Measurements from ENCODE around the gene PADI1.

PADI1 gene, protein sequence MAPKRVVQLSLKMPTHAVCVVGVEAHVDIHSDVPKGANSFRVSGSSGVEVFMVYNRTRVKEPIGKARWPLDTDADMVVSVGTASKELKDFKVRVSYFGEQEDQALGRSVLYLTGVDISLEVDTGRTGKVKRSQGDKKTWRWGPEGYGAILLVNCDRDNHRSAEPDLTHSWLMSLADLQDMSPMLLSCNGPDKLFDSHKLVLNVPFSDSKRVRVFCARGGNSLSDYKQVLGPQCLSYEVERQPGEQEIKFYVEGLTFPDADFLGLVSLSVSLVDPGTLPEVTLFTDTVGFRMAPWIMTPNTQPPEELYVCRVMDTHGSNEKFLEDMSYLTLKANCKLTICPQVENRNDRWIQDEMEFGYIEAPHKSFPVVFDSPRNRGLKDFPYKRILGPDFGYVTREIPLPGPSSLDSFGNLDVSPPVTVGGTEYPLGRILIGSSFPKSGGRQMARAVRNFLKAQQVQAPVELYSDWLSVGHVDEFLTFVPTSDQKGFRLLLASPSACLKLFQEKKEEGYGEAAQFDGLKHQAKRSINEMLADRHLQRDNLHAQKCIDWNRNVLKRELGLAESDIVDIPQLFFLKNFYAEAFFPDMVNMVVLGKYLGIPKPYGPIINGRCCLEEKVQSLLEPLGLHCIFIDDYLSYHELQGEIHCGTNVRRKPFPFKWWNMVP

DNA sequence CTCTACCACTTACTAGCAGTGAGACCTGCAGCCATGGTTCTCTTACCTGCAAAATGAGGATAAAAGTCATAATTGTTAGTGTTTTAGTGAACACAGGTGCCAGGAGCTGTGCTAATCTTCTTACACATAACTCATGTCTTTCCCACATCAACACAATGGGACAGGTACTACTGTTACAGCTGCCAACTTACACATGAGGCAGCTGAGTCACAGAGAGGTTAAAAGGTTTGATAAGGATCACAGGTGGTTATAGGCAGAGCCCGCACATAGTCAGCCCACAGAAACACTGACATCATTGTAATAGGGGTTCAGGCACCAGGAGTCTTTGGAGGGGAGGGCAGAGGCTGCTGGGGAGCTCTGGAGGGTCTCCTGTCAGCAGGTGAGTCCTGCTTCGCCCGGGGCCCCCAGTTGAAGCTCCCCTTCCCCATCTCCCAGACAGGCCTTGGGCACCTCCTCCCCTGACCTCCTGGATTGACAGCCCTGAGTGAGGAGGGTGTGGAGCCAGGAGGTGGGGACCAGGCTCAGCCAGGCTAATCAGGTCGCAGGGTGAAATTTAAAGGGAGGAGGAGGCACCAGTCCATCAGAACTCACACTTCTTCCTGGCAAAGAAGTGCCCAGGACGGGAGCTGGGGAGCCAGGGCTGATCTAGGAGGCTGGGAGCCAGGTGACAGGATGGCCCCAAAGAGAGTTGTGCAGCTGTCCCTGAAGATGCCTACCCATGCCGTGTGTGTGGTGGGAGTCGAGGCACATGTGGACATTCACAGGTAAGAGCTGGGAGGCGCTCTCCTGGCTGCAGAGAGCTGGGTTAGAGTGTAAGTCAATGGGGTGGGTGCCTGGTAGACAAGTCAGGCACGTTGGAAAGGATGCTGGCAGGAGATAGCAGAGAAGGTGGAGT is at the start of gene PADI1:
PADI1 (plus strand) TSS at position 583 of the 895 bp plus-strand sequence; CDS start at position 673, 90 bp downstream.
- DNase-seq = no peak

DNA sequence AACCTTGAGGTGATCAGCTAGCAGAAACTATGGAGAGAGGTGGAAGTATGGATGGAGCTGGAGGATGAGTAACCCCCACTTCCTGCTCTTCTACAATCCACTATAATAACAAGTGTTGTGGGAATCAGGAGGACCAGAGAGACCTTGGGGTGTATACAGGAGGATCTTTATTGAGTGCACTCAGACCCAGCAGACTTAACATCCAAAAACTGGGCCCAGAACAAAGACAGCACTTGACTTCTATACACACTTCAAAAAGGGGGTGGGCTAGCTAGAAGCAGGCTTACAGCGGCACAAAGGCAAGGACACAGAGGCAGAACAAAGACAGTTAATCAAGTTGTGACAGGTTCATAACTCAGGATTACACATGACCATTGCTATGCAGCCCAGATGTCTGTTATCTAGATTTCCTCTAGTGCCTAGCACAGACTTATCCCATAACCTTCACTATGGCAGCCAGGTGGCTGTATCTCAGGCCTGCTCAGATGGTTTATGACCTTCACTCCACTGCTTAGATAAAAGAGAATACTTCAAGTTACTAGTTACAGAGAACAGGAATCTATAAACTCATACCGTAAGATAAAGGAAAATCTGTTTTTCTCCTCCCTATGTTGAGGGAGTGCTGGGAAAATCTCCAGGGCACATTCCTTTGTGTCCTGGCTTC is 49.5 kb upstream of the PADI1 start:
- no peak for DNase-seq

DNA sequence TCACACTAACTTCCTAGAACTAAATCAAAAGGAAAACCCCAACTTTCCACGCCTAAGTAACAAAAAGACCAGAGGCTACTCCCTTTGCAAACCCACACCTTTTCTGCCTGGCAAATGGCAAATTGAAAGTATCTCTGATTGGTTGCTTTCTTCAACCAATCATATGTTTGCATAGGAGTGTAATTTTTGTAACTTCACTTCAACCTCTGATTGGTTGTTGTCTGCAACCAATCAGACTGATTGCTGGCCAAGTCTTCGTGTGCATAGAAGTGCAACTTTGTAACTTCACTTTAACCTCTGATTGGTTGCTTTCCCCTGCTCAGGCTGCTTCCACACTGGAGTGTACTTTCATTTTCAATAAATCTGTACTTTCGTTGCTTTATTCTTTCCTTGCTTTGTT is 48.8 kb upstream of the PADI1 start:
- DNase-seq = no peak

DNA sequence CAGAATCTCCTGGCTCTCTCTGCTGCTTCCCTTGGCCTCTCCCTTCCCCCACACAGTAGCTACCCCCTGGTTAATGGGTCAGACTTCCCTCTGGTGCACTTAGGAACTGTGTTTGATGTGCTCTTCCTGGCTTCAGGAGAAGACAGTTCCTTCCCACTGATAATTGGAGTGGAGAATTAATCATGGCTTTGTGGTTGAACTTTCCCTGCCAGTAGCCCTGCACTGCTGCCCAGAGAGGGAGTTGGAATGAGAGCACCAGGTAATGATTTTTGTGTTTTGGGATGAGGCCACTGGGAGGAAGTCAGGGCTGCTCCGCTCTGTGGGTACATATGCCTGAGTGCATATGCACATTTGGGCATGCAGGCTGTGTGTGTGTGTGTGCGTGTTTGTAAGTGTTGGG is 46.0 kb upstream of the PADI1 start:
- DNase-seq = no peak

DNA sequence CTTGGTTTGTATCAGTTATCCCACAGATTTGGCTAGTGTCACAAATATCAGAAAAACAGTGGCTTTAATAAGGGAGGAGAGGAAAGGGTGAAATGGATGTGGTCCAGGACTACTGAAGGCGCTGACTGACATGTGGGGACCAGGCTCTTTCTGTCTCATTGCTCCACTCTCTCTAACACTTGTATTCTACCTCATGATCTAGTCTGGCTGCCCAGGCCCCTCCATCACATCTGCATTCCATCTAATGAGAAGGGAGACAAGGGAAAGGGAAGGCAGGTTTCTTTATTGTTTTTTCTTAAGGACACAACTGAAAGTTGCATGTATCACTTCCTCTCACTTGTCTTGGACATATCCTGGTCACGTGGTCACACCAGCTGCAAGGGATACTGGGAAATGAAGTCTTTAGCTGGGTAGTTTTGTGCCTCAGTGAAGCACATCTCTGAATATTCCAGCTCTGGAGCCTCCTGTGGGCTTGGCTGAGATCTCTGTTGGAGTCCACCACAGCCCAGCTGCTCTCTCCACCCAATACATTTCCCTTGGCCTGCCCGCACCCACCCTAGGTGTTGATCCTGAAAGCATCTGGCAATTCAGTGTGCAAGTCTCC is 43.7 kb upstream of the PADI1 start:
- DNase-seq = peak; percentile 76

DNA sequence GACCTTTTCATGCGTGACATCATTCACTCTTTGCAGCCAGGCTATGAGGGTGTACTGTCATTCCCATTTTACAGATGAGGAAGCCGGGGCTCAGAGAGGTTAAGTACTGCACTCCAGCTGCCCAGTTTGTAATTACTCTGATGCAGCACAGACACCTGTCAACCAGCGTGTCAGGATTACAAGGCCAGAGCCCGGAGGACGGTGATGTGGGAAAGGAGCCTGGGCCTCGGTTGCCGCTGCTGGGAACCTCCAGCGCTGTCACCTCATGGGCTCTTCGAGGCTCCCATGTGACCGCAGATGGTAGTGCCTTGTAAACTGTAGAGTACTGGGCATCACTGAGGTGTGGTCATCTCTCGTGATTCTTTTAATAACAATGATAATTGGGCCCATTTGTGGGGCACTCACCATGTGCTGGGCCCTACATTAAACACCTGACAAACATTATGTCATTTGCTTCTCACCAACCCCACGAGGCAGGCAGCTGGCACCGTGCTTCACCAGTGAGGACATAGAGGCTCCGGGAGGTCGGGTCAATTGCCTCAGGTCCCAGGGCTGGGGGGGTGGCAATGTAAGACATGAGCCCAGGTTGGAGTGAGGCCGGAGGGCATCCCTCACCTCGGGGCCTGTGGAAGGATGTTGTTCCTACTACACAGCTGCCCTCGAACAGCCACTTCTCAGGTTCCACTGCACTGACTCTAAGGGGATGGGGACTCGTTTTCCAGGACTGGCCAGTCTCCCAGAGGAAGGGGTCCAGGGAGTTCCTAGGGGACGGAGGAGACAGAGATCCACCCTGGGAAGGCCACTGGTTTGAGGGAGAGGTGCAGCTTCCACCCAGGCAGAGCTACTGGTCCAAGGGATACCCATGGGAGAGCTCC is 42.8 kb upstream of the PADI1 start:
- DNase-seq = no peak

DNA sequence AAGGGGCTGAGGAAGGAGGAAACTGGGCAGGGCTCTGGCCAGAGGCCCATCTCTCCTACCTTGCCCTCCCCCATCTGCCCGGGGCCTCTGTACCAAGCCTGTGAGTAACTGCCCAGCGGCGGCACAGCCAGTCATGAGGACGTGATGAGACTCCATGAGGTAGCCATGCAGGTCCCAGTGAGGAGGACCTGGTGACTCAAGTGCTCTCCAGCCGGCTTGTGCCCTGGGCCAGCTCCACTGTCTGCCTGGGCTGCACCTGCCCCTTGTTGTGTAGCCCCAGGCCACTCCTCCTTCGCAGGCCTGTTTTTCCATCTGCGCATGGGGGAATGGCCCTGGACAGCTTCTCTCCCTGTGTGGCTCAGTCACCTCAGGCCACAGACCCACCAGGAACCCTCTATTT is 42.0 kb upstream of the PADI1 start:
- DNase-seq = no peak

DNA sequence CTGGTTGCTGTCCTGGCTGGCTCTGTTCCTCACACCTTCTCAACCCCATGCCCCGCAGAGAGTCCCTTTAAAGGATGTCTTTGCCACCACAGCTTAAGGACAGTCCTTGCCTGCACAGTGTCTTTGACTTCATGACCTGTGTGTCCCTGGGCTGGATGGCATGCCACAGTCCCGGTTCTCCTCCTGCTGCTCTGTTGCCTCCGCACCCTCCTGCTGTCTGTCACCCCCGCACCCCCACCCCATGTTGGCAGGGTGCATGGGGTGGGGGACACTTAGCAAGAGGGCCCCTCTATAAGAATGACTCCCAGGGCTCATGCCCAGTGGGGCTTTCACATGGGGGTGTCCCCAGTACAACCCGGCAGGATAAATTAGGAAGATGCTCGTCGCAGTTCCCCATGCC is 41.6 kb upstream of the PADI1 start:
- no peak for DNase-seq

DNA sequence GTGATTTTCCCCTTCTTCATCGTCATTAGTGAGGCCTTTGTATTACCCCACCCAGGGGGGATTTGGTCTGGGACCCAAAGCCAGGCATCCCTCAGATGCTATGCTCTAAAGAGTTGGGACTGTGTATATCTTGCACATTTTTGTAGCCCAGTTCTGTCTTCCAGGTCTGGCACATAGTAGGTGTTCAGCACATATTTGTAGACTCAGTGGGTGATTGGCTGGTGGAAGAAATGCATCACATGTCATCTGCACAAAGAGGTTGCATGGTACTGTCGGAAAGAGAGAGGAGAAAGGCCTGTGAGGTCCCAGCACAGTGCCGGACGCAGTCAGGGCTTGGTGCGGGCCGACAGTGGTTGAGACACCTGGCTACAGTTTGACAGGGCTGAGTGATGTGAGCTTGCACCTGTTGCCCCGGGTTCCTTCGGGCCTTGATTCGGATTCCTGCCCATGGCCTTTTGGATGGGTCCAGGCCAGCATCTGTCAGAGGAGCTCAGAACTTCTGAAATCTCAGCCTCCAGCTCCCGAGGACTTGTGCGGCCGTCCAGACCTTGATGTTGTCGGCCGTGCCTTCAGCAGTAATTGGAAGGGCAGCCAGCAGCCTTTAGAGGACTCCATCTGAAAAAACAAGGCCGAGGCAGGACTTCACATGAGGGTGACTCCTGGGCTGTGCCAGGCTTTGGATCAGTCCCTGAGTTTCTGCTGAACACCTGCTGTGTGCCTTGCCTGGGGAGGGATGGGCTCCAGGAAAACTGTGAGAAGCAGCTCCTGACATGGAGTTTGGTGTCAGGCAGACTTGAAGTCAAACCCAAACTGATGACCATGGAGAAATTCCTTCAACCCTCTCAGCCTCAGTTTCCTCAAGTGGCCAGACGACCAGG is 40.9 kb upstream of the PADI1 start:
- no peak for DNase-seq

DNA sequence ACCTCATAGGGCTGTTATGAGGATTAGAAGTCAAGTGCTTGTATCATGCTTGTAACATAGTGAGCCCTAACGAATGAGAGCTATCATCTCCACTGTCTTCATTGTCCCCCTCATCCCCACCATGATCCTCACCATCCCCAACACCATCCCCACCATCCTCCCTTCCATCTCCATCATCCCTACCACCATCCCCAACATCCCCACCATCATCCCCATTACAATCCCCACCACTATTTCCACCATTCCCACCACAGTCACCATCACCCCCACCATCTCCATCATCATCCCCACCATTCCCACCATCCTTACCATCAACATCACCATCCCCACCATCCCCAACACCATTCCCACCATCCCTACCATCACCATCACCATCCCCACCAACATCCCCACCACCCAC is 39.1 kb upstream of the PADI1 start:
- DNase-seq = no peak

DNA sequence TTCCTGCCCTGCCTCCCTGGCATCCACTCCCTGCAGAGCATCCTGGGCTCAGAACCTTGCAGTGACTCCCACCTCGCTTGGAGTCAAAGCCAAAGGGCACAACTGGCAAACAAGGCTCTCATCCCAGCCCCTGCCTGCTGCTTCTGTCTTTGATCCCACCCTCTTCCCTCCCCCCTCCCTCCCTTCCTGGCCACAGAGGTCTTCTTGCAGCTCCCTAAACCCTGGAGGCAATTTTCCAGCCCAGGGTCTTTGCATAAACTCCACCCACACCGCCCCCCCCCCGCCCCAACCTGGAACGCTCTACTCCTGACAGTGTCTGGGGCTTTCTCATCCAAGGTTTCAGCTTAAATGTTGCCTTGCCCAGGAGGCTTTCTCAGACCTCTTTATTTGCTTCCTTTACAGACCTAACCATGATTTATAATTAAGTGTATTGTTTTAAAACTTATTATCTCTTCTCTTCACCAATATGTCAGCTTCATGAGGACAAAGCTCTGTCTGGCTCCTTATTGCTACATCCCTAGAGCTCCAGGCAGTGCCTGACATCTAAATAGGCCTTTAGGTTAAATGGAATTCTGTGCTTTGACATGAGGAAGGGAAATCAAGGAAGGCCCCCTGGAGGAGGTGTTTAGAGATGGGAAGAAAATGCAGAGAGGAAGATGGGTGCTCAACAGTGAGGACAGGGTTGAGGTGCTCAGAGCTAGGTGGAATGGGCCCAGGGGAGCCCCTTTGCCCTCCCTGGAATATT is 37.7 kb upstream of the PADI1 start:
- DNase-seq = no peak

DNA sequence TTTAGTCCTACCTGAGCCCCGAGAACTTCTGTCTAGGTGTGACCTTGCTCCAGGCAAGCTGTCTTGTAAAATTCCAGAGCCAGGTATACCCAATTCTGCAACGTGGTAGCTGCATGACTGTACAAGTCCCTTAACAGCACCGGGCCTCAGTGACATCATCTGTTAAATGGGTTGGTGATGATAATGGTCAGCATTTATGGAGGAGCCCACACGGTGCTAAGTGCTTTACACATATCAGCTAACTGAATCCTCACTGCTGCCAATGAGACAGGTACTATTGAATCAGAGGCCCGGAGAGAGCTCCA is 37.2 kb upstream of the PADI1 start:
- DNase-seq = no peak

DNA sequence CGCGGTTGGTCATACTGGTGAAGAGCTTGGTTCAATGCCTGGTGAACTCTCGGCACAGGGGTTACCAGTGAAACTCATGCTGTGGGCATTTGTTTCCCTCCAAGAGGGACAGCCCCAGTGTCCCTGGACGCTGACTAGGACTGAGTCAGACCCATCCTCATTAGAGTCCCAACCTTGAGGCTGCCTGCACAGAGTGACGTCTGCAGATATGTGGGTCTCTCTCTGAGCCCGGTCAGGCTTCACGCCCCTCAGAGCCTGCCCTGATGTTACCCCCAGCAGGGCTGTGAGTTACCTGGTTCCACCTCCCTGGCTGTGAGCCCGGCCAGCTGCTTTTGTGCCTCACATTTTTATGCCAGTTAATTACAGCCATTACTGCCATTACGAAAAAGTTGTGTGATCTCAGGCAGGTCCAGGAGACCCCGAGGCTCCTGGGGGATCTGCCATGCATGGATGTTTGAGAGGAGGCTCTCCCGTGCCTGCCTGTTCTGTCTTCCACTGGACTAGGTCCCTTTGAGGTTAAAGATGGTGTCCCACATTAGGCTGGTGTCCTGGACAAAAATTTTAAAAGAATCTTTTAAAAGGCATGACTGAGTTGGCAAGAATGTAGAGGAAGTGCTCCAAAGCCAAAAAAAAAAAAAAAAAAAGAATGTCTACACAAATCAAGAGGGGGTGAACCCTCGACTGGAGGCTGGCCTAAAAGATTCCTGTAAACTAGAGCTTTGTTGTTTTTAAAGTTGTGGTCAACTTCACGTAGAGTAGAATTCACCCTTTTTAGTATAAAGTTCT is 36.6 kb upstream of the PADI1 start:
- DNase-seq = no peak

DNA sequence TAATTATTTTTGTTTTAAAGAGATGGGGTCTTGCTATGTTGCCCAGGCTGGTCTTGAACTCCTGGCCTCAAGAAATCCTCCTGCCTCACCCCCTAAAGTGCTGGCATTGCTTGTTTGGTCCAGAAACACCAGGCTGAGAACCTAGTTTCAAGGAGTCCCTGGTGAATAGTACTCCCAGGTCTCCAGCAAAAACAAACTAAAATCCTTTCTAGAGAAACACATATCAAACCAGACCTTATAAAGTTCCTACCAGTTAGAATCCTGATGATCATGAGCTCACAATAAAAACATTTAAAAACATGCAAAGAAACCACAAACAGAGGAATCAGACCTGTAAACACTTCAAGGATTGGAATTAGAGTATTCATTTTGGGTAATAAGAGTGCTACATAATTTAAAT is 34.4 kb upstream of the PADI1 start:
- no peak for DNase-seq

DNA sequence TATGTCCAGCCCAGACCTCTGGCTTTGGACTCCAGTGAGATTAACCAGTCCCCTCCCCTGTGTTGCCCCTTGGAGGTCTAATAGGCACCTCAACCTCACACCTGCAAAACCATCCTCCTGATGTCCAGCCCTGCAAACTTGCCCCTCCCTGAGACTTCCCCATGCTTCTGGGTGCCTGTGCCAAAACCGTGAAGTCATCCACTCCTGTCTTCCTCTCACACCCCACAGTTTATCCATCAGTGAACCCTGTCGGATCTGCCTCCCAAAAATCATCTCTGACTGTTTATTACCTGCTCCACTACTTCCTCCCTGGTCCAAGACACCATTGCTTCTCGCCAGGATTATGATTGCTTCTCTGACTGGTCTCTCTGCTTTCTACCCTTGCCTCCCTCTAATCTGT is 31.7 kb upstream of the PADI1 start:
- no peak for DNase-seq

DNA sequence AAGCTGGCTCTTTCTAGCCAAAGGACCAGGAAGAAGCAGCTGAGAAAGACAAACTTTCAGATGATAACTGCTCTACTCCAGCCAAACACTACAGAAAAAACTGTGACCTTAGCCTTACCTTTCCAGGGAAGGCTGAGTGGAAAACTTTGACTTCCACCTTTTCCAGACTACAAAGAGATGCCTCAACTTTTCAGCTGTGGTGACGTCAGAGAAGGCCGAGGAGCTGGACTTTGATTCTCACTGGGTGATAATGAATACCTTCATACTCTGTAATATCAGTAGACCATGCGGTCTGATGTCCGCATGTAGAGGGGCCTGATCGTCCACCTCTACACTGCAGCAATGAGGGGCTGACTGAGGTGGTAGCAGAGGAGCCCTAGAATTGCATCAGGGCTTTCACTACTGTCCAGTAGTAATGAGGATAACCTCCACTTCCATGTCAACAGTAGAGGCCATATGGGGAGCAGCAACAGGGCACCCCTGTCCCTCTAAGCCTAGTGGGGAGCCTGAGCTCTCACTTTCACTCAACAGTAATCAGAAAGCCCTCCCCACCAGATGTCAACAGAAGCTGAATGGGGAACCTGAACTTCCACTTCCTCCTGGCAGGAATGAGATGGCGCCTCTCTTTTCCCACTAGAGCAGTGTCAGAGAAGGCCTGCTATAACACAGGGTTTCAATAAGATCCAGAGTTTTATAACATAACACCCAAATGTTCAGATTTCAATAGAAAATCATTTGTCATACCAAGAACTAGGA is 28.4 kb upstream of the PADI1 start:
- DNase-seq = peak; percentile 70

DNA sequence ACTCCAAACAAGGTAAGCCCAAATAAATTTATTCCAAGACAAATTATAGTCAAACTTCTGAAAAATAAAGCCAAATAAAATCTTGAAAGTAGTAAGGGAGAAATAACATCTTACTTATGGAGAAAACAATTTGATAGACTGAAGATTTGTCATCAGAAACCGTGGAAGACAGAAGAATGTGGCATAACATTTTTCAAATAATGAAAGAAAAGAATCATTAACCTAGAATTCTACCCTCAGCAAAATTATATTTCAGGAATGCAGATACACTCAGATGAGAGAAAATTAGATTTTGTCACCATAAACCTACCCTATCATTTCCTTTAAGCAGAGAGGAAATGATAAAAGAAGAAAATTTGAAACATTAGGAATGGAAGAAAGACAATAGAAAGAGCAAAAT is 27.3 kb upstream of the PADI1 start:
- no peak for DNase-seq

DNA sequence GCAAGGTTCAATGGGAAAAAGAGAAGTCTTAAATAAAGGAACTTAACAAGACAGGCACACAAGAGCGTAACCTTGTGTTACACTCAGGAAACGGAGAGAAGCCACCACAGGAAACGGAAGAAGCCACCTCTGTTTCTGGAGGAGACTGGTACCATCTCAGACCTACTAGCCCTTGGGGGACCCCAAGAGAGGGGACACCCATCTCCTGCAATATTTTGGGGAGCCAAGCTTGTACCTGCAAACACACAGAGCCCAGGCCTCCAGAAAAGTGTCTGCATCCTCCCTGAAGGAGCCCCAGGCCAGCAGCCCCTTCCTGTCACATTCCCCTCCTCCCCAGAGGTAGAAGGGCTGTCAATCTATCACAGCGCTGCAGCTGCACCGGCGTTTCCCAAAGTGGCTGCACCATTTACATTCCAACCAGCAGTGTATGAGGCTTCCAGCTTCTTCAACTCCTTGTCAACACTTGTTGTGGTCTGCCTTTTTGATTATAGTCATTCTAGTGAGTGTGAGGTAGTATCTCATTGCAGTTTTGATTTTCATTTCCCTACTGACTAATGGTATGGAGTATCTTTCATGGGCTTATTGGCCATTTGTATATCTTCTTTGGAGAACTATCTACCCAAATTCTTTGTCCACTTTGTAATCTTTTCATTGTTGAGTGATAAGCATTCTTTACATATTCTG is 23.0 kb upstream of the PADI1 start:
- peak; percentile 69 for DNase-seq
